ENCODE measurements around the gene ARHGAP8.

GRCh38 chr22:44714703-44715350 is 37.5 kb upstream of the ARHGAP8 start:
- TF ChIP-seq CTCF (IDR thresholded peaks at IDR 0.05; ENCODE audit: insufficient read depth, low read depth, low read length), result no peak
- no peak for TF ChIP-seq EZH2 (IDR thresholded peaks at IDR 0.05; ENCODE audit: insufficient read depth, low read length)
